OCI-M2 (cell line): ENCODE measurements around the gene FAM216A.
"Not testable (repeated sequence)": the region's sequence is repeated elsewhere in the genome, so short reads cannot be mapped to it uniquely, and the experiment has no call there.

Experiments used
- DNase-seq: peaks from one replicate; lab custom pipeline; 2025; ENCODE audit not compliant: unreplicated experiment; lab: John Stamatoyannopoulos, UW

Gene FAM216A, protein sequence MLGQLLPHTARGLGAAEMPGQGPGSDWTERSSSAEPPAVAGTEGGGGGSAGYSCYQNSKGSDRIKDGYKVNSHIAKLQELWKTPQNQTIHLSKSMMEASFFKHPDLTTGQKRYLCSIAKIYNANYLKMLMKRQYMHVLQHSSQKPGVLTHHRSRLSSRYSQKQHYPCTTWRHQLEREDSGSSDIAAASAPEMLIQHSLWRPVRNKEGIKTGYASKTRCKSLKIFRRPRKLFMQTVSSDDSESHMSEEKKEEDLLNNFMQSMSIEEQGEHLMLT

DNA sequence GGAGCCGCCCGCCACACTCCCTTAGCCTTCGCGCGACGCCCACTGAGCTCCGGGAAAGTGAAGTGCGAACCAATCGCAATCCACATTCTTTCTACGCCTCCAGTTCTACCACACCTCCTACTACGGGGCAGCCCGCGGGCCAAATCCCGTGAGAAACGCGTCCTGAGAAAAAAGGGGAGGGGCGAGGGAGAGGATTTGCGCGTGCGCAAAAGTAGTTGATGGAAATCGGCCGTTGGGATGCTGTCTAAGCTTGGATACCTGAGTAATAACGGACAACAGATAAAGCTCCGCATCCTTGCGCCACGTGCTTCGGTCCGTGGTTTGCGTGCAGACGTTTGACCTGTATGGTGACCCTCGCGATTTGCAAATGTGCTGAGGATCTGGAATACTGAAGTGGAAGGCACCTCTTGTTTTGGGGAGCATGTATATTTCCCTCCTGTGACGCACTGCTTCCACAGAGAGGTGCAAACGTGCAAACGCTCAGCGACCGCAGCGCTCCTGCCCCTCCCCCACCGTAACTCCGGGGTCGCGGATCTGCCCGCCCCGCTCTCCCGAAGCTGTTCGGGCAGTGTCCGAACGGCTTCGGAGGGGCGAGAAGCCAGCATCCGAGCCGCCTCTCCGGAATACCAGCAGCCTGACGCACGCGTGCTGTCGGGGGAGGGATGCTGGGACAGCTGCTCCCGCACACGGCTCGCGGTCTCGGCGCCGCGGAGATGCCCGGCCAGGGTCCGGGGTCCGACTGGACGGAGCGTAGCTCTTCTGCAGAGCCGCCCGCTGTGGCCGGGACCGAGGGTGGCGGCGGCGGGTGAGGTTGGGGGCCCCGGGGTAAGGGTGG is at the start of gene FAM216A, which contains the start of gene GPN3:
Gene FAM216A (plus strand): TSS at position 632 of the 835 bp plus-strand sequence. CDS start 31 bp downstream, at position 663.
Gene GPN3 (minus strand): TSS at position 44 of the 835 bp plus-strand sequence. CDS start 54 bp downstream, outside the sequence.
- peak; percentile 85 for DNase-seq

DNA sequence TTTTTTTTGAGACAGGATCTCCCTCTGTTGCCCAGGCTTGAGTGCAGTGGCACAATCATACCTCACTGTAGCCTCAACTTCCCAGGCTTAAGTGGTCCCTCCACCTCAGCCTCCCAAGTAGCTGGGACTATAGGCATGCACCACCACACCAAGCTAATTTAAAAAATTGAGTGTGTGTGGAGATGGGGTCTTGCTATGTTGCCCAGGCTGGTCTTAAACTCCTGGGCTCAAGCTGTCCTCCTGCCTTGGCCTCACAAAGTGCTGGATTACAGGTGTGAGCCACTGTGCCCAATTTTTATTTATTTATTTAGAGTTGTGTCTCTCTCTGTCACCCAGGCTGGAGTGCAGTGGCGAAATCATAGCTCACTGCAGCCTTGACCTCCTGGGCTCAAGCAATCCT is 48.0 kb upstream of the FAM216A start:
- DNase-seq, result not testable (repeated sequence)

DNA sequence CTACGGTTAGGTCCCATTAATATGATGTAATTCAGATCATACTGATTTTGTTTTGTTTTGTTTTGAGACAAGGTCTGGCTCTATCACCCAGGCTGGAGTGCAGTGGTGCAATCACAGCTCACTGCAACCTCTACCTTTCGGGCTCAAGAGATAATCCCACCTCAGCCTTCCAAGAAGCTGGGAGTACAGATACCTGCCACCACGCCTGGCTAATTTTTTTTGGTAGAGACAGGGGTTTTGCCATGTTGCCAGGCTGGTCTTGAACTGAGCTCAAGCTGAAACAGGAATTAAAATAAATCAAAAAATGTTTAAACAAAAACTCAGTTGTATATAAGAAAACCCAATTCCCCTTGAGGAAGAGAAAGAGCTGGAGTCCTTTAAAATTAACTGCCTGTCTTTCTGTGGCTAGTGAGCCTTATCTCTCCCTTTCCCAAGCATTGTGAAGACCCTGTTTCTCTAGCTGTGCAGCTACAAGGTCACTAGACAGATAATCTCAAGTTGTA is 47.4 kb upstream of the FAM216A start:
- DNase-seq, result no peak

DNA sequence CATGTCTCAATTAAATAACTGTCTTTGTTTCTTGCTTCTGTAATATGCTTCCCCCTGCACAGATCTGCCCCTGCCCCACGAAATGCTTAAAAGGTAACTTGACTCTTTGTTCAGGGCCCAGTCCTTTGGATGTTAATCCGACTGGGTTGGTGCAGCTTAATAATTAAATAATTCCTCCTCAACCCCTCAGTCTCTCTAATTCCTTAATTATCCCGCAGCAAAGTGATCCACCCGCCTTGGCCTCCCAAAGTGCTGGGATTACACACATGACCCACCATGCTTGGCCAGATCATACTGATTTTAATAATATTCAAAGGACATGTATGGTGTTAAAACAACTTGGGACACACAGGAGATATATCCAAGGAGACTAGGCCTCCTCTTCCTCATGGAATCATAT is 46.9 kb upstream of the FAM216A start:
- DNase-seq, result no peak

DNA sequence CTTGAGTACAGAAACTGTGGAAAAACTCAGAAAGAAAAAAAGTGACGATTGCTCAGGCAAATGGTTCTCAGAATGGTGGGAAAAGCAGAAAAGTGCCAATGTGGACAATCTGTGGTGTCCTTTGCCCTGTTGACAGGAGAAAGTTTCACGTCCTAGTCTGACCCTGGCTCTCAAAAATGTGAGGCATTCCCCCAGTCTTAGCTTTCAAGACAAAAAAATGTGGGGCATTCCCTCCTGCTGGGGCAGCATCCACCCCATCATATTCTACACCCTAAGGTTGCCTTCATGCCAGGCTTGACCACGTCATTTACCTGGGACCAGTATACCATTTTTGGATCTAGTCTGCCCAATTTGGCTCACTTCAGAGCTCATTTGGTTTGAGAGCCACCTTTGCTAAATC is 44.4 kb upstream of the FAM216A start:
- no peak for DNase-seq

DNA sequence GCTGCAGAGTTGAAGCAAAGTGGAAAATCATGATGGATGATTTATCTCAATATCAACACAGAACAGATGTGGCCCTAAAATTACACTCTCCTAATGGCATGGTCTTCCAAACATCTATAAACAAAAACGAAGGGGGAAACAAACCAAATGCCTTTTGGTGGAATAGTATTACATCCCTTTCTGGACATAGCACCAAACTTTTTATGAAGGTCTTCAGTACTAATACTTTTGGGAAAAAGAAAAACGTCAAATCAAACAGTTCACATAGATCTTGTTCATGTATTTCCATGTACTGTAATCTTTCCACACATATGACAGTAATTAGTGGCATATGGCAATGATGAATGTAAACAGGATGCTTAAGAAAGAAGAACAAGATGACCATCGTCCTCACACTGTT is 42.2 kb upstream of the FAM216A start:
- DNase-seq, result no peak

DNA sequence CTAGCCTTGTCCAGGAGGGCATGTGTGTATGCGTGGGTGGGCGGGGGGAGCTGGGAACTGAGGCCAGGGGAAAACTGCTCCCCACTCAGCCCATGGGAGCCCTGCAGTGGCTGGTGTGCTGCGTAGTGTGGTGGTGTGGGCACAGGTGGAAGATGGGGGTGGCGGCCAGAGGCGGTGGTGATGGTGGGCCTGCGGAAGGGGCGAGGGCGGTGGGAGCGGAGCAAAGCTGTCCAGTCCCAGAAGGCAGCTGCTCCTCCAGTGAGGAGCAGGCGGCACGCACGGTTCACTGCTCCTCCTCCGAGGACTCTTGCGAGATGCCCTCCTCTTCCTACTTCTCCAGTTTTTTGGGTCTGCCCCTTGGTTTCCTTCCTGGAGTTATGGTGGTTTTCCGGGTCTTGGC is 39.0 kb upstream of the FAM216A start:
- DNase-seq, result not testable (repeated sequence)

DNA sequence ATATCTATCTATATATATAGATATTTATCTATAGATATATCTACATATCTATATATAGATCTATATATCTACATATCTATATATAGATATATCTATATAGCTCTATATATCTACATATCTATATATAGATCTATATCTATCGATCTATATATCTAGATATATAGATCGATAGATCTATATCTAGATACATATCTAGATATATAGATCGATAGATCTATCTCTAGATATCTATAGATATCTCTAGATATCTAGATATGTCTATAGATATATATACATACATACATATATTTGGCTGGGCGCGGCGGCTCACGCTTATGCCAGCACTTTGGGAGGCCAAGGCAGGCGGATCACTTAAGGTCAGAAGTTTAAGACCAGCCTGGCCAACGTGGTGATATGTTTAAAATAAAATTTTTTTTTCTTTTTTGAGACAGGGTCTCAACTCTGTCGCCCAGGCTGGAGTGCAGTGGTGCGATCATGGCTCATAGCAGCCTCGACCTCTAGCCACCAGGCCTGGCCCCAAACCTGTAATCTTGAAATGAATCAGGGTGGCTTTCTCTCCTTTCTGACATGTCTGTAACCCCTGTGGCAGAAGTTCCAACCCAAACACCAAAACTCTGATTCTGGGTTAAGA is 36.6 kb upstream of the FAM216A start:
- no peak for DNase-seq

DNA sequence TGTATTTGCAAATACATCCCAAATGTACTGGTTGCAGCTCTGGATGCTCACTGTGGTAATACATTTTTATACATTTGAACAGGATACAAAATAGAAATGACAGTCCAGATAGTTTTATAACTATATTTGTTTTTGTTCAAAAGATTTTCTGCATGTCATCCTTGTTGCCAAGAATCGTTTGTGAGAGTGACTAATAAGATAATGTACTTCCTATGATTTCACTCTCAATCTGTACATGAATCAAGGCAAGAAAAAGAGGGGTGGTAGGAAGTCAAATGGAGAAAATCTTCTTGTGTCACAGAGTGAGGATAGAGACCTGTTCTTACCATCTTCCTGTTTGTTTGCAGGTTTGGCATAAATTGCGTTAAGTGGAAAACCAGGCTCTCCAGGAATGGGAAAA is 32.4 kb upstream of the FAM216A start:
- no peak for DNase-seq

DNA sequence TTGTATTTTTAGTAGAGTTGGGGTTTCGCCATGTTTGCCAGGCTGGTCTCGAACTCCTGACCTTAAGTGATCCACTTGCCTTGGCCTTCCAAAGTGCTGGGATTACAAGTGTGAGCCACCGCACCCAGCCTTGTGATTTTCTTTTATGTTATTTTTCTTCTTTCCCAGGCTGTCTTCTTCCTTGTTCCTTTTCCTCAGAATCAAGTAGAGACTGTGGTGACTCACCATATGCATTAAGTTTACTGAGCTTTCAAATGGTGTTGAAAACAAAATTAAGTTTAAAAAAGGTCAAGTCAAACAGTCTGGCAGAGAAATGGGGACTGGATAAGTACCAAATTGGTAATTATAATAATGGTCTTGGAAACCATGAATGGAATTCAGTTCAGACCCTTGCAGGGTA is 24.2 kb upstream of the FAM216A start:
- no peak for DNase-seq

DNA sequence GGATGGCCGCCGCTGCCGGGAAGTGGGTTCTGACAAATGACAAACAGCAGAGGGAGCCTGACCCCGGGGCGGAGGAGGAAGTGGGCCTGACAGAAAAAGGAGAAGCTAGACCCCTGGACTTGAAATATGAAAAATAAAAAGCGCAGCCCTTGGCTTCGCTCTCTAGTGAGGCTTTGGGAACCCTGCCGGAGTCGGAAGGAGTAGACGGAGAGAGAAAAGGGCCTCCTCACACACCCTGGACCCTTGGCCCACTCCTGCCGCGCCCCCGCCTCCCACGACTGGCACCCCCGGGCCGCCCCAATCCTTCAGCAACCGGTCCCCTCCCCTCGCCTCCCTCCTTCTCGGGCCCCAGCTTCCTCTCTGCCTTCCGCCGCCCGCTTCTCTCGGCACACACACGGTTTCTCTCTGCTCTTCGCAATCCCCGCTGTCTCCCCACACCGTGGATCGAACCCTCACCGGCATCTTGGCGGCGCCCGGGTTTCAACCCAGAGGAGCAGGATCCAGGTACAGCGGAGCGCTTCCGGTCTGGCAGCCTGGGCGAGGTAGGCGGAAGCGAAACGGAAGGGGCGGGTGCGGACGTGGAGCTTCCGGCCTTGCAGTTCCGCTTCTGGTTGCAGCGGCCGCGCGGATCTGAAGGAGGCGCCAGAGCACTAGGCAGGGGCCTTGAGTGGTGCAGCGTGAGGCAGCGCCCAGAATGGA is 18.7 kb upstream of the FAM216A start, which contains the start of gene ARPC3:
Gene ARPC3 (minus strand): TSS at position 539 of the 699 bp plus-strand sequence. CDS start 77 bp downstream, at position 462.
- DNase-seq, result peak; percentile 56

DNA sequence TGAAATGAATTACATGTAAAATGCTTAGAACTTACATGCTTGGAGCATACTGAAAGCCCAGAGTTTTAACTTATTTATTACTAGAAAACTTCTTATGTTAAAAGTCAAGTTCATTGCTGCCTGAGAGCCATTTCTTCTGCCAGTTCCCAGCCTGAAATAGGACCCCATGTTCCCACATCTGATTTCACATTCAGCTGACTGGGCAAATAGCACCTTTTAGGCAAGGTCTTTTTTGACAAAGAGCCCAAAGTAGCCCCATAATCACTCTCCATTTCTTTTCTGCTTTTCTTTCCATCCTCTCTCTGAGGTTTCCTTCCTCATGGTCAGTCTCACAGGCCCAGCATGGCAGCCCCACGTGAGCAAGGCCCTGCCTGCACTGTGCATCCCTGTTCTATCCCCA is 17.4 kb upstream of the FAM216A start:
- DNase-seq, result no peak

DNA sequence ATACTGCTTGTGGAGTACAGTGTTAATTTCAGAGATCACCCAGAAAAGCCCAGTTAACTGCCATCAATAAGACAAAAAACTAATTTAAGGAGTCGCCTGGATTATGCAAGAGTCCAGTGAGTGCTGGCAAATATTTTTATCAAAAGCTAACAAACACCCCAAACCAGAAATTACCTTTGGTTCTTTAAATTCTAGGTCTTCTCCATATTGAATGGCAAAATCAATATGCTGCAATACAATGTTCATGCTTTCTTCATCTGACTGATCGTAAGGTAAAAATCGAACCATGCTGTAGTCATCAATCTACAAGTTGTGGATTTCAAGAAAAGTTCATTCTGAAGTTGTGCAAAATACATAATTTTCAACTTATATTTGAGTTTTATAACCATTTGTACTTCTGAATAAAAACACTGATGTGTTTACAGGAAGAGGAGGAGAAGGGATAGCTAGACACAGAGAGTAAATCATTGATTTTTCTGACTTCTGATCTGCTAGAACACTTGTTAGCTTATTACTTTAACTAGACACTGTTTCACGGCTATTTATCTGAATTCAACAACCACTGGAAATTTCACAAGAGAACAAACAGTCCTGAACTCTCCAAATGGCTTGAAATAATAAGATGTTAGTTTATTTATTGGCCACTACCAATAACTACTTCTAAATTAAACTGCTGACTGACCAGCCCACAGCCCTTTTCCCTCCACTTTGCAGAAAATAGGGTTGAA is 14.9 kb upstream of the FAM216A start:
- no peak for DNase-seq

DNA sequence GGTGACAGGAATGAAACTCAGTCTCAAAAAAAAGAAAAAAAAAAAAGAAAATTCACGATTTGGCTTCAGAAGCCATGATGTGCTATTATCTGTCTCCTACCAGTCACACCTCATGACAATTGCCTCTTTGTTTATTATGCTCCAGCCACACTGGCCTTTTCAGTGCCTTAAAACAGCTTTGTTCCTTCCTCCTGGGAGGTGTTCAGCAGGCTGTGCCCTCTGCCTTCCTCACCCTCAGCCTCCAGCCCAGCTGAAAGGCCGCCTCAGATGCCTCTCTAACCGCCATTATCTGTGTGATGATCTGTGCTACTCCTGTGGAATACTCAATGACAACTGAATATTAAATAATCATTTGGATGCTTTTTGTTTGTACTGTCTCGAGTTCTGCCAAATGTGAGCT is 9.9 kb upstream of the FAM216A start:
- no peak for DNase-seq

DNA sequence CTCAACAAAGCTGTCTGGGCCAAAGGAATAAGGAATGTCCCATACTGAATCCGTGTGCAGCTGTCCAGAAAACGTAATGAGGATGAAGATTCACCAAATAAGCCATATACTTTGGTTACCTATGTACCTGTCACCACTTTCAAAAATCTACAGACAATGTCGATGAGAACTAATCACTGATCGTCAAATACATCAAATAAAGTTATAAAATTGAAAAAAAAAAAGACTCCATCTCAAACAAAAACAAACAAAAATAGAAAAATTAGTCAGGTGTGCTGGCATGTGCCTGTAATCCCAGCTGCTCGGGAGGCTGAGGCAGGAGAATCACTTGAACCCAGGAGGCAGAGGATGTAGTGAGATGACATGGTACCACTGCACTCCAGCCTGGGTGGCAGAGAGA is 7.5 kb upstream of the FAM216A start:
- not testable (repeated sequence) for DNase-seq

DNA sequence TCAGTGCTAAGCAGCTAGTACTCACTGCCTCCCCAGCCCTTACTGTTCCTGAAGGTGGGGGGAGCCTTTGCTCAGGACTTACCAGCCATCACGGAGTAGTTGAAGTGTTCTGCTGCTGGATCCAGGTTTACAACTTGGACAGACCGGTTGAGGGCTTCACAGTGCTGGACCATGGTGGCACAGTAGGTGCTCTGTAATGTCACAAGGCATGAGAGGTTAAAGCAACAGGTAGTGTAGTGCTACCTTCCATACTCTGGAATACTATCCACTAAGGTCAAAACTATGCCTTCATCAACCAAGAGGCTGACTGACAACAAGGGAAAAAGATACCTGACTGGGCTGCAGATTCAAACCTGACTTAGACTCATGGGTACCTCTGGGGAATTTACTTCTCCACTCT is 3.6 kb upstream of the FAM216A start:
- DNase-seq, result no peak

DNA sequence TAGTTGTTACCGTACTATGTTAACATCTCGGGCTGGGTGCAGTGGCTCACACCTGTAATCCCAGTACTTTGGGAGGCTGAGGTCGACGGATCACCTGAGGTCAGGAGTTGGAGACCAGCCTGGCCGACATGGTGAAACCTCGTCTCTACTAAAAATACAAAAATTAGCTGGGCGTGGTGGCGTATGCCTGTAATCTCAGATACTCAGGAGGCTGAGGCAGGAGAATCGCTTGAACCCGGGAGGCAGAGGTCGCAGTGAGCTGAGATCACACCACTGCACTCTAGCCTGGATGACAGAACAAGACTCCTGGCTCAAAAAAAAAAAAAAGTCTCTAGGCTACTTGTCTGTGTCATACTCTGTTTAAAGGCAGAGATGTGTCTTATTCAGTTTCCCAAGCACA is 2.9 kb upstream of the FAM216A start:
- not testable (repeated sequence) for DNase-seq

DNA sequence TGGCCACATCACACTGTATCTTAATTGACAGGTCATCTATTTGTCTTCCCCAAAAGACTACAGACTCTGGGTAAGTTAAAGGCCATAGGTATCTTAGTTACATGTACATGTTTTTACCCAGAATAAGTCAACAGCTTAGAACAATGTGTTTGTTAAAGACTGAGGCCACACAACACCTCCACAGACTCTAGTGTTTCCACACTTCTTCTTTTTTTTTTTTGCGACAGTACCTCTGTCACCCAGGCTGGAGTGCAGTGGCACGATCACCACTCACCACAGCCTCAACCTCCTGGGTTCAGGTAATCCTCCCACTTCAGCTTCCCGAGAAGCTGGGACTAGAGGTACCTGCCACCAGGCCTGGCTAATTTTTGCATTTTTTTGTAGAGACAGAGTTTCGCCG is 1.9 kb upstream of the FAM216A start:
- no peak for DNase-seq

DNA sequence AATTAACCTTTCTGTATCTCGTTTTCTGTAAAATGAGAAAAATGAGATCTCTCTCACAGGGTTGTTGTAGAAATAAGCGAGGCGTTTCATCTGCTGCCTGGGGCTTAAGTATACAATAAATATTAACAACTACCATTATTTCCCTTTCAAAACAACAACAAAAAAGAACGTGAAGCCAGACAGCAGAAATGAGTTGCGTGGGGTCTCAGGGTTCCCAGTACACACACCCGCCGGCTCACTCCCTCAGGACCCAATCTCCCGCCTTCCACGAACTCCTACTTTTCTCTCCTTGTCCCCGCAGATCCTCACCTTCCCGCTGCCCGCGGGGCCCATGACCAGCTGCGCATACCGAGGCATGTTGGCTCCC is 815 bp upstream of the FAM216A start:
- no peak for DNase-seq

DNA sequence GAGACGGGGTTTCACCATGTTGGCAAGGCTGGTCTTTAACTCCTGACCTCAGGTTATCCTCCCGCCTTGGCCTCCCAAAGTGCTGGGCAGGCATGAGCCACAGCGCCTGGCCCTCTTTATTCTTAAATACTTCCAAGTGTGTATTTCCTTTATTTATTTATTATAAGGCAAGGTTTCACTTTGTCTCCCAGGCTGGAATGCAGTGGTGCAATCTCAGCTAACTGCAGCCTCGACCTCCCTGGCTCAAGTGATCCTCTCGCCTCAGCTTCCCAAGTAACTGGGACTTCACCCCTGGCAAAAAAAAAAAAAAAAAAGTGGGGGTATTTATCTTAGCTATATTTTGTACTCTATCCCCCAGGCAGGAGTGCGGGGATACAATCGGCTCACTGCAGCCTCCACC is 6.8 kb downstream of the FAM216A start:
- DNase-seq, result no peak
